Stimulated activated memory B cell treated with anti-CD40 and anti-IgM and Interleukin-4, amounts not matched to agents 10 μg/mL and 1 μg/mL and 100 μg/mL, for 72 hours (primary cell): ENCODE results near the gene CDKN3.
A peak's percentile ranks its signal among the peaks of the same experiment; 100 is the strongest.
"Not testable (repeated sequence)": the region's sequence is repeated elsewhere in the genome, so short reads cannot be mapped to it uniquely, and the experiment has no call there.

Experiments used
- ATAC-seq: fragments of 150-1000 bp; cut with Tn5 transposase; 2 replicates; pipeline ENCODE4 v1.10.0; 2021
- H3K27ac Mint-ChIP-seq: one replicate; pipeline ENCODE4 v1.8.0; 2022; ENCODE audit warnings: mild to moderate bottlenecking, mixed read lengths
- H3K27me3 Mint-ChIP-seq: one replicate; pipeline ENCODE4 v1.8.0; 2022; ENCODE audit warnings: mixed read lengths
- H3K36me3 Mint-ChIP-seq: one replicate; pipeline ENCODE4 v1.8.0; 2022; ENCODE audit warnings: mixed read lengths
- H3K4me1 Mint-ChIP-seq: one replicate; pipeline ENCODE4 v1.8.0; 2022; ENCODE audit warnings: mixed read lengths
- H3K4me3 Mint-ChIP-seq: one replicate; pipeline ENCODE4 v1.8.0; 2022; ENCODE audit warnings: mild to moderate bottlenecking, moderate library complexity, mixed read lengths
- H3K9me3 Mint-ChIP-seq: one replicate; pipeline ENCODE4 v1.8.0; 2022; ENCODE audit warnings: mixed read lengths

CDKN3 gene

GRCh38 chr14:54392131-54392859 lies 4.5 kb upstream of the CDKN3 start:
- Mint-ChIP-seq H3K36me3 (no peaks in the 10 kb centered on the region), H3K4me3 (no peak overlapping the region), H3K4me1 (peaks cover 1% of the 10 kb centered on the region), H3K27me3 (peaks cover 32% of the 10 kb centered on the region), H3K9me3 (no peaks in the 10 kb centered on the region), H3K27ac (no peak overlapping the region)
- no peak for ATAC-seq

GRCh38 chr14:54392986-54393884 lies 3.6 kb upstream of the CDKN3 start:
- H3K36me3 Mint-ChIP-seq, ATAC-seq, H3K4me3 Mint-ChIP-seq, H3K9me3 Mint-ChIP-seq, H3K27ac Mint-ChIP-seq: not testable (repeated sequence)
- Mint-ChIP-seq H3K27me3 (peaks cover 23% of the 10 kb centered on the region), H3K4me1 (peaks cover 10% of the 10 kb centered on the region)

- no peak for ATAC-seq
- Mint-ChIP-seq H3K4me1 (peaks cover 14% of the 10 kb centered on the region), H3K9me3 (no peaks in the 10 kb centered on the region), H3K27ac (no peak overlapping the region), H3K27me3 (peaks cover 12% of the 10 kb centered on the region), H3K4me3 (no peak overlapping the region), H3K36me3 (no peaks in the 10 kb centered on the region)
These were observed 2.2 kb upstream of the CDKN3 start for GRCh38 chr14:54394596-54394995.

- Mint-ChIP-seq H3K27ac (no peak overlapping the region), H3K4me3 (no peak overlapping the region), H3K9me3 (no peaks in the 10 kb centered on the region), H3K36me3 (no peaks in the 10 kb centered on the region), H3K4me1 (peaks cover 14% of the 10 kb centered on the region), H3K27me3 (peaks cover 12% of the 10 kb centered on the region)
- ATAC-seq, result no peak
These were observed 1.5 kb upstream of the CDKN3 start for GRCh38 chr14:54395284-54395683.

GRCh38 chr14:54395716-54396115 lies 1.1 kb upstream of the CDKN3 start:
- peak overlapping the region; percentile 36 for H3K4me3 Mint-ChIP-seq
- H3K27me3 Mint-ChIP-seq, result peaks cover 11% of the 10 kb centered on the region
- ATAC-seq, result no peak
- H3K27ac Mint-ChIP-seq, result no peak overlapping the region
- H3K9me3 Mint-ChIP-seq, result no peaks in the 10 kb centered on the region
- peaks cover 14% of the 10 kb centered on the region for H3K4me1 Mint-ChIP-seq
- H3K36me3 Mint-ChIP-seq, result no peaks in the 10 kb centered on the region

GRCh38 chr14:54396183-54396492 lies 669 bp upstream of the CDKN3 start:
- H3K27me3 Mint-ChIP-seq, result peaks cover 7% of the 10 kb centered on the region
- H3K9me3 Mint-ChIP-seq, result no peaks in the 10 kb centered on the region
- H3K4me1 Mint-ChIP-seq, result peaks cover 14% of the 10 kb centered on the region
- no peaks in the 10 kb centered on the region for H3K36me3 Mint-ChIP-seq
- ATAC-seq, result no peak
- H3K27ac Mint-ChIP-seq, result peak overlapping the region; percentile 4
- H3K4me3 Mint-ChIP-seq, result peak overlapping the region; percentile 62

- H3K36me3 Mint-ChIP-seq, result no peaks in the 10 kb centered on the region
- no peaks in the 10 kb centered on the region for H3K27me3 Mint-ChIP-seq
- no peak overlapping the region for H3K4me3 Mint-ChIP-seq
- H3K4me1 Mint-ChIP-seq, result peaks cover 14% of the 10 kb centered on the region
- no peak for ATAC-seq
- H3K27ac Mint-ChIP-seq, result no peak overlapping the region
- H3K9me3 Mint-ChIP-seq, result no peaks in the 10 kb centered on the region
These were observed 2.8 kb downstream of the CDKN3 start for GRCh38 chr14:54399560-54399959.

- H3K27ac Mint-ChIP-seq, ATAC-seq, H3K4me3 Mint-ChIP-seq, H3K27me3 Mint-ChIP-seq, H3K9me3 Mint-ChIP-seq, H3K4me1 Mint-ChIP-seq: not testable (repeated sequence)
- H3K36me3 Mint-ChIP-seq, result peaks cover 17% of the 10 kb centered on the region
These were observed 6.7 kb downstream of the CDKN3 start for GRCh38 chr14:54403401-54404005.

- Mint-ChIP-seq H3K27ac (no peak overlapping the region), H3K9me3 (no peaks in the 10 kb centered on the region), H3K4me3 (no peak overlapping the region), H3K4me1 (no peaks in the 10 kb centered on the region), H3K36me3 (peaks cover 17% of the 10 kb centered on the region), H3K27me3 (no peaks in the 10 kb centered on the region)
- no peak for ATAC-seq
These were observed 13.4 kb downstream of the CDKN3 start for GRCh38 chr14:54410215-54410614.

GRCh38 chr14:54411371-54411770 lies 14.6 kb downstream of the CDKN3 start:
- H3K4me3 Mint-ChIP-seq, result no peak overlapping the region
- no peaks in the 10 kb centered on the region for H3K9me3 Mint-ChIP-seq
- no peaks in the 10 kb centered on the region for H3K27me3 Mint-ChIP-seq
- no peak for ATAC-seq
- H3K27ac Mint-ChIP-seq, result no peak overlapping the region
- H3K4me1 Mint-ChIP-seq, result no peaks in the 10 kb centered on the region
- H3K36me3 Mint-ChIP-seq, result peaks cover 14% of the 10 kb centered on the region

- no peak overlapping the region for H3K27ac Mint-ChIP-seq
- no peaks in the 10 kb centered on the region for H3K9me3 Mint-ChIP-seq
- H3K4me1 Mint-ChIP-seq, result peaks cover 6% of the 10 kb centered on the region
- no peak overlapping the region for H3K4me3 Mint-ChIP-seq
- peaks cover 22% of the 10 kb centered on the region for H3K36me3 Mint-ChIP-seq
- H3K27me3 Mint-ChIP-seq, result no peaks in the 10 kb centered on the region
- no peak for ATAC-seq
These were observed 23.8 kb downstream of the CDKN3 start for GRCh38 chr14:54420478-54421142.

GRCh38 chr14:54423991-54424390 lies 27.2 kb downstream of the CDKN3 start:
- no peak for ATAC-seq
- H3K9me3 Mint-ChIP-seq, result no peaks in the 10 kb centered on the region
- H3K4me3 Mint-ChIP-seq, result no peak overlapping the region
- no peaks in the 10 kb centered on the region for H3K27me3 Mint-ChIP-seq
- H3K27ac Mint-ChIP-seq, result no peak overlapping the region
- H3K36me3 Mint-ChIP-seq, result peaks cover 37% of the 10 kb centered on the region
- peaks cover 6% of the 10 kb centered on the region for H3K4me1 Mint-ChIP-seq

- Mint-ChIP-seq H3K27me3 (no peaks in the 10 kb centered on the region), H3K4me1 (peaks cover 6% of the 10 kb centered on the region), H3K36me3 (peaks cover 42% of the 10 kb centered on the region), H3K27ac (no peak overlapping the region), H3K4me3 (no peak overlapping the region), H3K9me3 (no peaks in the 10 kb centered on the region)
- no peak for ATAC-seq
These were observed 27.7 kb downstream of the CDKN3 start for GRCh38 chr14:54424479-54424901.

GRCh38 chr14:54425068-54425467 lies 28.3 kb downstream of the CDKN3 start:
- ATAC-seq, result no peak
- H3K27me3 Mint-ChIP-seq, result no peaks in the 10 kb centered on the region
- no peaks in the 10 kb centered on the region for H3K9me3 Mint-ChIP-seq
- H3K36me3 Mint-ChIP-seq, result peaks cover 48% of the 10 kb centered on the region
- H3K4me1 Mint-ChIP-seq, result peaks cover 6% of the 10 kb centered on the region
- no peak overlapping the region for H3K27ac Mint-ChIP-seq
- H3K4me3 Mint-ChIP-seq, result no peak overlapping the region

GRCh38 chr14:54425537-54426274 lies 28.9 kb downstream of the CDKN3 start:
- Mint-ChIP-seq H3K27me3 (no peaks in the 10 kb centered on the region), H3K27ac (no peak overlapping the region), H3K4me1 (peaks cover 3% of the 10 kb centered on the region), H3K36me3 (peaks cover 52% of the 10 kb centered on the region), H3K9me3 (no peaks in the 10 kb centered on the region), H3K4me3 (no peak overlapping the region)
- ATAC-seq, result no peak
